ENCODE measurements around the gene PGC.

GRCh38 chr6:41717392-41717736, 29.8 kb downstream of the PGC start:
- TF ChIP-seq CTCF (conservative IDR thresholded peaks at IDR 0.05 in 1 of 2, IDR thresholded peaks at IDR 0.05 in 1 of 2; ENCODE audit: extremely low read depth in 1 of 2, insufficient read depth in 1 of 2, low read depth in 1 of 2, low read length in 2 of 2) = no peak
- TF ChIP-seq EZH2 (IDR thresholded peaks at IDR 0.05; ENCODE audit: borderline replicate concordance, low read length) = no peak
